Activated naive CD4-positive, alpha-beta T cell treated with anti-CD3 and anti-CD28 coated beads for 36 hours (primary cell): Measurements from ENCODE around the gene PANX3. TPM values are rescaled to one million over a fixed set of nuclear protein-coding genes. Genes with fewer than 3 reads are reported as not detected.

Experiments used
- CTCF ChIA-PET: fragments of 350-600 bp; sonication (Branson Sonifier 250); formaldehyde crosslinking; loops from one replicate; lab custom pipeline; 2021; ENCODE audit warnings: antibody characterized with exemption; lab: Charles Lee
- DNase-seq: peaks from one replicate; pipeline ENCODE4 v3.0.0-alpha.2; 2020
- H3K27ac Mint-ChIP-seq: one replicate; pipeline ENCODE4 v1.8.0; 2021; ENCODE audit warnings: mild to moderate bottlenecking, mixed read lengths
- H3K27me3 Mint-ChIP-seq: one replicate; pipeline ENCODE4 v1.8.0; 2021; ENCODE audit warnings: low read depth, mixed read lengths
- H3K36me3 Mint-ChIP-seq: one replicate; pipeline ENCODE4 v1.8.0; 2021; ENCODE audit warnings: low read depth, mixed read lengths
- H3K4me1 Mint-ChIP-seq: one replicate; pipeline ENCODE4 v1.8.0; 2021; ENCODE audit warnings: low read depth, mixed read lengths
- H3K4me3 Mint-ChIP-seq: one replicate; pipeline ENCODE4 v1.8.0; 2021; ENCODE audit warnings: mild to moderate bottlenecking, moderate library complexity, mixed read lengths
- H3K9me3 Mint-ChIP-seq: one replicate; pipeline ENCODE4 v1.8.0; 2021; ENCODE audit warnings: mixed read lengths
- intact Hi-C: fragments of 100-400 bp; cut with micrococcal nuclease; formaldehyde crosslinking; loops from one replicate; pipeline ENCODE4 v1.15.1; 2023
- total RNA-seq, 2 experiments: library from RNA; stranded (reverse); gene quantifications; one replicate each; pipeline ENCODE4 v1.2.3, GENCODE V29; 2021

PANX3 gene, protein sequence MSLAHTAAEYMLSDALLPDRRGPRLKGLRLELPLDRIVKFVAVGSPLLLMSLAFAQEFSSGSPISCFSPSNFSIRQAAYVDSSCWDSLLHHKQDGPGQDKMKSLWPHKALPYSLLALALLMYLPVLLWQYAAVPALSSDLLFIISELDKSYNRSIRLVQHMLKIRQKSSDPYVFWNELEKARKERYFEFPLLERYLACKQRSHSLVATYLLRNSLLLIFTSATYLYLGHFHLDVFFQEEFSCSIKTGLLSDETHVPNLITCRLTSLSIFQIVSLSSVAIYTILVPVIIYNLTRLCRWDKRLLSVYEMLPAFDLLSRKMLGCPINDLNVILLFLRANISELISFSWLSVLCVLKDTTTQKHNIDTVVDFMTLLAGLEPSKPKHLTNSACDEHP
- total RNA-seq: not detected

DNA sequence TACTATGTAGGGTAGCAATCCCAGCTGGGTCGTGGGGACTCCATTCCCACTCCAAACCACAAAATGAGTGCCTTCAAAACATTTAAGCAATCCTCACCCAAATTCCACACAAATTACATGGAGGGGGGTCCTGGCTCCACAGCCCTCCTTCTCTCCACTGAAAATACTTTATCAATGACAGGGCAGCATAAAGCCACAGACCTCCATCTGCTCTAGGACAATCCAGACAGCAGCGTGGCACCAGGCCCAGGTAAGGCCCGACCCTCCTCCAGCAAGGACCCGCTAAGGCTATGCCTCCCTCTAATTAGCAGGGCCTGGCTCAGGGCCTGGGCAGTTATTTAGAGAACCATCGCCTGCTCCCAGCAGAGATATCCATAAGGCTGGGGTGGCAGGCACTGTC lies at the start of gene PANX3:
Gene PANX3, plus strand, starts transcription at position 365 of the 400 bp plus-strand sequence. CDS start 129 bp downstream, outside the sequence.
- Mint-ChIP-seq H3K36me3 (no peaks in the 10 kb centered on the region), H3K9me3 (no peaks in the 10 kb centered on the region), H3K4me3 (no peak within 1 kb of the TSS), H3K4me1 (peaks cover 9% of the 10 kb centered on the region), H3K27me3 (peaks cover 3% of the 10 kb centered on the region), H3K27ac (no peak within 1 kb of the TSS)
- CTCF ChIA-PET: no interaction called here
- intact Hi-C loops: no loop called here
- no peak for DNase-seq

DNA sequence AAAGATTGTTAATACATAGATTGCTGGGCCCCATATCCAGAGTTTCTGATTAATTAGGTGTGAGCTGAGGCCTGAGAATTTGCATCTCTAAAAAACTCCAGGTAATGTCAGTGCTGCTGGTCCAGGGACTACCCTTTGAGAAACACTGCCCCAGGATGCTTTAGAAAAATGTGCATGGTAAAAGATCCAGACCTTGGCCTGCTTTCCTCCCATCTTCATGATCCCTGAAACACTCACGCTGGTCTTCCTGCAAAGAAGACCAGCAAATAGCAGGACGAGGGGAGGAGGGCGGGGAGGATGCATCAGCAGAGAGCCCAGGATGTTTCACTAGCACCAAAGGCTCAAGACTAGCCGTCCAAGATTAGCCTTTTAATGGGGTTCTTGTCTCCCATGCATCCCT lies 41.5 kb upstream of the PANX3 start, which contains the start of gene OR8A1:
Gene OR8A1, plus strand, starts transcription at position 301 of the 400 bp plus-strand sequence. CDS start 123 bp downstream, outside the sequence.
- Mint-ChIP-seq H3K4me1 (no peaks in the 10 kb centered on the region), H3K27ac (no peak within 1 kb of the TSS), H3K36me3 (no peaks in the 10 kb centered on the region), H3K9me3 (no peaks in the 10 kb centered on the region), H3K4me3 (no peak within 1 kb of the TSS), H3K27me3 (peaks cover 17% of the 10 kb centered on the region)
- DNase-seq: no peak
- intact Hi-C loops: no loop called here
- CTCF ChIA-PET: no interaction called here

DNA sequence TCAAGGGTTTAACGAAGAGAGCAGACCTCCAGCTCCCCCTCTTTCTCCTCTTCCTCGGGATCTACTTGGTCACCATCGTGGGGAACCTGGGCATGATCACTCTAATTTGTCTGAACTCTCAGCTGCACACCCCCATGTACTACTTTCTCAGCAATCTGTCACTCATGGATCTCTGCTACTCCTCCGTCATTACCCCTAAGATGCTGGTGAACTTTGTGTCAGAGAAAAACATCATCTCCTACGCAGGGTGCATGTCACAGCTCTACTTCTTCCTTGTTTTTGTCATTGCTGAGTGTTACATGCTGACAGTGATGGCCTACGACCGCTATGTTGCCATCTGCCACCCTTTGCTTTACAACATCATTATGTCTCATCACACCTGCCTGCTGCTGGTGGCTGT lies 41.1 kb upstream of the PANX3 start:
- H3K9me3 Mint-ChIP-seq: no peaks in the 10 kb centered on the region
- CTCF ChIA-PET: no interaction called here
- H3K27me3 Mint-ChIP-seq: peaks cover 17% of the 10 kb centered on the region
- no peak overlapping the region for H3K4me3 Mint-ChIP-seq
- DNase-seq: no peak
- H3K36me3 Mint-ChIP-seq: no peaks in the 10 kb centered on the region
- intact Hi-C loops: no loop called here
- no peak overlapping the region for H3K27ac Mint-ChIP-seq
- no peaks in the 10 kb centered on the region for H3K4me1 Mint-ChIP-seq

DNA sequence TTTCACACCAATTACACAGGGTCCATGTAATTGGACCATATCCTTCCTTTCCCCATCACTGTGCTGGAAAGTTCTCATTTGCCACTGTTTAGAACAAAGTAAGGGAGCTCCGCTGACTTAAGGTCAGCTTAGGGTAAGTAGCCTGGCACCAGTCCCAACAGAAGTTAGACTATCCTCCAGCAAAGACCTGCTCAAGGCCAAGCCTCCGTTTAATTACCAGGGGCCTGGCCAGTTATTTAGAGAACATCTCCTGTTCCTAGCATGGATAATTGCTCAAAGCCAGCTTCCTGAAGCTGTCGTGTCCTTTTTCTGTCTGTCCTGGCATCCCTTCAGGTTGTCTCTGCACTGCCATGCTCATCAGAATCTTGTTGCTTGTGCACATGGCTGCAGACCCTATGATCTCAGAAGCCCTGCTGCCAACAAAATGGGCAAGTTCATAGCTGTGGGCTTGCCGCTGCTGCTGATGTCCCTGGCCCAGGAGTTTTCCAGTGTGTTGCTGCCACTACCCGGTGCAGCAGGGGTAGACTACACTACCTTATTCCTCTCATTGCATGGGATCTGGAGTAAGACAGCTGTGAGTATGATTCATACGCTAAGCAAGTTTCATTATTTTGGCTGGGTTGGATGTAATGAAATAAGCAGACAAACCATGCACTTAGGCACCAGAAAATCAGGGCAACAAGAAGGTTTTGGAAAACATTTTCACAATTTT lies 33.4 kb upstream of the PANX3 start:
- H3K4me1 Mint-ChIP-seq: no peaks in the 10 kb centered on the region
- H3K27ac Mint-ChIP-seq: no peak overlapping the region
- intact Hi-C loops: no loop called here
- H3K9me3 Mint-ChIP-seq: no peaks in the 10 kb centered on the region
- CTCF ChIA-PET: interaction anchor here (0.9 to 1.0 kb wide), 2 partner anchors 166 to 177 kb away, joined by 3 to 4 read pairs; no protein-coding TSS in a partner anchor
- DNase-seq: no peak
- H3K27me3 Mint-ChIP-seq: peaks cover under 1% of the 10 kb centered on the region
- H3K4me3 Mint-ChIP-seq: no peak overlapping the region
- H3K36me3 Mint-ChIP-seq: no peaks in the 10 kb centered on the region

DNA sequence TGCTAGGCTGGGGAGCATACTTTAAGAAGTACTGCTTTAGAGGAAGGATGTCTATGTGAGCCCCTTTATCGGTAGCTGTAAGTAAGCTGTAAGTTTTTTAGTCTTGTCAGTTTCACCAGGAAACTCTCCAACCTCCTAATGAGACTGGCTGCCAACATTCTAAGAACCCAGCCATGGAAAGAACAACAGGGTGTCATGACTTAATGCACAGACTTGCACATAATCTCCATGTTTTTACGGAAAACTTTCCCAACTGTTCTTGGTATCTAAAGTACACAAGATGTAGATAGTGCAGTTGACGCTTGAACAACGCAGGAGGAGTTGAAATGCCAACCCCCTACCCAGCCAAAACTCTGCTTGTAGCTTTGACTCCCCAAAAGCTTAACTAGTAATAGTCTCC lies 32.5 kb upstream of the PANX3 start:
- no peak overlapping the region for H3K27ac Mint-ChIP-seq
- intact Hi-C loops: no loop called here
- H3K27me3 Mint-ChIP-seq: no peaks in the 10 kb centered on the region
- H3K36me3 Mint-ChIP-seq: no peaks in the 10 kb centered on the region
- CTCF ChIA-PET: interaction anchor here (0.9 kb wide), 1 partner anchor 177 kb away, joined by 4 read pairs; no protein-coding TSS in a partner anchor
- no peaks in the 10 kb centered on the region for H3K4me1 Mint-ChIP-seq
- no peak for DNase-seq
- no peaks in the 10 kb centered on the region for H3K9me3 Mint-ChIP-seq
- H3K4me3 Mint-ChIP-seq: no peak overlapping the region

DNA sequence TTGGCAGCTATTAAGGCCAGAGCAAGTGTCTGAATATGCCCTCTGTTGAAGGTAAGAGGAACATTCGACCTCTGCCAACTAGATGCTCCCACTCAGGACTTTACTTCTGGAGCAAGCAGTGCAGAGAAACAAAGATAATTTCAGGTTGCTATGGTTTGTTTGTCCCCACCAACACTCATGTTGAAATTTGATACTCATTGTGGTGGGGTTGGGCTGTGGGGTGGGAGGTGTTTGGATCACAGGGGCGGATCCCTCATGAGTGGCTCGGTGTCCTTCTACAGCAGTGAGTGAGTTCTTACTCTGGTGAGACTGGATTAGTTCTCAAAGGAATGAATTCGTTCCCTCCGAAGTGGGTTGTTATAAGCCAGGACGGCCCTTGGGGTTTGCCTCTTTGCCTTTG lies 29.4 kb upstream of the PANX3 start:
- no peak for DNase-seq

DNA sequence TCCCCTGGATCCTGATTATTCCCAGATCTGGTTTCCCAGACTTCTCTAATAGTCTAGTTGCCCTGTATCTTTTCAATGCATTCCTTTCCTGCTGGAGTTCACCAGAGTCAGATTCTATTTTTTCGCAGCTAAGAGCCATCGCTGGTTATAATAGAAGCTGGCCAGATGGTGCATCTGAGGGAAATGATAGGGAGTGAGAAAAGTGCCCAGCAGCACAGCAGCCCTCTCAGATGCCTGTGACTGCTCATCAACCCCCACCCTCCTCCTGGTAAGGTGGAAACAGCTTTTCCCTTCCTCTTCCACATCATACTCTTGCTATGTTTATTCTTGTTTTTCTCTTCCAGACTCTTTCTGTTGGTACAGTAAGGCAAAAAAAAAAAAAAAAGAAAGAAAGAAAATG lies 28.7 kb upstream of the PANX3 start:
- no peak for DNase-seq
- peaks cover 8% of the 10 kb centered on the region for H3K27me3 Mint-ChIP-seq
- H3K4me3 Mint-ChIP-seq: no peak overlapping the region
- CTCF ChIA-PET: interaction anchor here (2.2 kb wide), 1 partner anchor 166 kb away, joined by 10 read pairs; no protein-coding TSS in a partner anchor
- intact Hi-C loops: no loop called here
- no peaks in the 10 kb centered on the region for H3K36me3 Mint-ChIP-seq
- no peaks in the 10 kb centered on the region for H3K9me3 Mint-ChIP-seq
- H3K4me1 Mint-ChIP-seq: no peaks in the 10 kb centered on the region
- no peak overlapping the region for H3K27ac Mint-ChIP-seq

More for the DNA sequence above, 29.4 kb upstream of the PANX3 start:
- Mint-ChIP-seq H3K4me1 (no peaks in the 10 kb centered on the region), H3K27ac (no peak overlapping the region), H3K9me3 (no peaks in the 10 kb centered on the region), H3K36me3 (no peaks in the 10 kb centered on the region), H3K4me3 (no peak overlapping the region), H3K27me3 (peaks cover 3% of the 10 kb centered on the region)
- CTCF ChIA-PET: no interaction called here
- intact Hi-C loops: no loop called here

DNA sequence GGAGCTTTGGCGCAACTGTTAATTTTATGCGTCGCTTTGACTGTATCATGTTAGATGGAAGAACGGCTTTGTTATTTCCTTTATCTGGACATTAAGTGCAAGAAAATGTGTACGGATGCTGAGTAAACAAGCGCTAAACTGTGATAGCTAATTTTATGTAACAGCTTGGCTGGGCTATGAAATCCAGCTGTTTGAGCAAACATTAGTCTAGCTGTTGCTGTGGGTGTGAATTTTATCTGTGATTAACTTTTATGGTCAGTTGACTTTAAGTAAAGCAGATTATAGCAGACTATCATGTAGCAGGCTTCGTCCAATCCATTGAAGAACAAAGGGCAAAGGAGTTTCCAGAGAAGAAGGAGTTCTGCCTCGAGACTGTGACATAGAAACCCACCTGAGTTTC lies 27.4 kb upstream of the PANX3 start:
- H3K36me3 Mint-ChIP-seq: no peaks in the 10 kb centered on the region
- H3K4me1 Mint-ChIP-seq: no peaks in the 10 kb centered on the region
- H3K27ac Mint-ChIP-seq: no peak overlapping the region
- intact Hi-C loops: no loop called here
- no peak for DNase-seq
- no peaks in the 10 kb centered on the region for H3K9me3 Mint-ChIP-seq
- H3K27me3 Mint-ChIP-seq: peaks cover 14% of the 10 kb centered on the region
- CTCF ChIA-PET: interaction anchor here (1.0 to 2.9 kb wide), 4 partner anchors 10 to 512 kb away, joined by 3 to 16 read pairs (median 6); no protein-coding TSS in a partner anchor
- no peak overlapping the region for H3K4me3 Mint-ChIP-seq

DNA sequence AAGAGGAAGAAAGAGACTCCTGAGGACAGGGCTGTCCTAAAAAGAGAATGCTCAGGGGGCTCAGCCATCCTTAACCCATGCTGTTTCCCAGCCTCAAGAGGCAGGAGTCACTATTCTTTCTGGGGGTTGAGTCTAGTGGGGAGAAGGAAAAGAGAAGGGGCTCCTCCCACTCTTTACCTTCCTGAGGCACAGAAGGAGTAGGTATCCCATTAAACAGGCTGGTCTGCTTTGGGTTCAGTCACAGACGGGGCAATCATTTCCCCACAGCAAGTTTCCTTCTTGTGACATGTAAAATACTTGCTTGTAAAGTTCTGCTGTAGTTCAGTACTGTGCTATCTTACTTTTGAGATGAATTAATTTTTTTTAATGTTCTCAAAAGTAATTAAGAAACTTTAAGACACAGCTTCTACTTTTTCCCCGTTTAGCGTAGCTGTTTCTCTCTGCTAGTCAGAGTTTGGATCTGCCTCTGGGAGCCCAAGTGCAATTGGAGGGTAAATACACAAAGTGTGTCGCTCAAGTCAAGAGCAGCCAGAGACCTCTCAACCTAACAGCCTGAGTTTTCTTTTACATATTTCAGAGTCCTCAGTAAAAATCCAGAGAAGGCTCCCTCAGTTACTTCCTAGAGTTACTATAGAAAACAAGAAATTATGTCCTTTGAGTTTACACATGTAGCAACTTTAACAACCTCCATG lies 26.4 kb upstream of the PANX3 start:
- Mint-ChIP-seq H3K27ac (no peak overlapping the region), H3K4me3 (no peak overlapping the region), H3K9me3 (no peaks in the 10 kb centered on the region), H3K36me3 (no peaks in the 10 kb centered on the region), H3K27me3 (peaks cover 14% of the 10 kb centered on the region), H3K4me1 (no peaks in the 10 kb centered on the region)
- DNase-seq: no peak
- intact Hi-C loops: no loop called here
- CTCF ChIA-PET: interaction anchor here (0.8 to 2.9 kb wide), 7 partner anchors 10 to 513 kb away, joined by 3 to 17 read pairs (median 4); no protein-coding TSS in a partner anchor

DNA sequence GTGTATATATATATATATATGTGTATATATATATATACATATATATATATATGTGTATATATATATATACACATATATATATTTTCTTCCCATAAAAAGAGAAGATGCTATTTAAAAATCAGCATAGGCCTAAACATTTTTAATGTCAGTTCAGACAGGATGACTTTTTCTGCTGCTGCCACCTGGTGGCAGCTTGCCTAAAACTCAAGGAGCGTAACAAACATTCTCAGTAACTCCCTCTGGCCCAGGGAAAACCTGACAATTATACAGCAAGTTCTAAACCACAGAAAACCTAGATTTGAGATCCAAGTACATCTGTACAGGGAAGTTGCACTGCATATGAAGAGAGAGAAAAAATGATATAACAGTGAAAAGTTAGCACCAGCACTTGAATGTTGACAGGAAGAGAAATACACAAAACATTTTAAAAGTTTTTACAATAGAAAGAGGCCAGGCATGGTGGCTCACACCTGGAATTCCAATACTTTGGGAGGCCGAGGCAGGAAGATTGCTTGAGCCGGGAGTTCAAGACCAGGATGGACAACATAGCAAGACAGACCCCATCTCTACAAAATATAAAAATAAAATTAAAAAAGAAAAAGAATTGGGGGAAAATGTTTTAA lies 24.9 kb upstream of the PANX3 start:
- no peaks in the 10 kb centered on the region for H3K36me3 Mint-ChIP-seq
- peaks cover 14% of the 10 kb centered on the region for H3K27me3 Mint-ChIP-seq
- H3K27ac Mint-ChIP-seq: no peak overlapping the region
- H3K9me3 Mint-ChIP-seq: no peaks in the 10 kb centered on the region
- no peaks in the 10 kb centered on the region for H3K4me1 Mint-ChIP-seq
- intact Hi-C loops: loop anchor here (1.0 kb wide), 2 partner anchors 171 to 184 kb away; no protein-coding TSS in a partner anchor
- no peak overlapping the region for H3K4me3 Mint-ChIP-seq
- CTCF ChIA-PET: interaction anchor here (0.7 to 2.9 kb wide), 7 partner anchors 8 to 364 kb away, joined by 3 to 17 read pairs (median 6); no protein-coding TSS in a partner anchor
- DNase-seq: peak; percentile 70

DNA sequence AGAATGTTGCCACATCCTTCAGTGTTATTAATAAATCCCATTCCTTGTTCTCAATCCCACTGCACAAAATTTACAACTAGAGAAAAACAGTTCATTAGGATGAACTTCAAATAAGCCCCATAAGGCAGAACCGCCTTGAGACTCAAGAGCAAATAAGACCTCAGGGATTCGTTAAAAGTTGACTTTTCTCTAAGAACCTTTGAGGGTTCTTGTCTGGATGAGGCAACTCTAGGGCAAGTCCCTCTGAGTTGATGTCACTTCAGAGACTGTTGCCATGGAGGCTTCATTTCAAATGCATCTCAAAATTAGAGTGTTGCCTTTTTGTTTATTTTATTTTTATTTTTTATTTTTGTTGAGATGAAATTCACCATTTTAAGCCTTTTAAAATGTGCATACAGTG lies 19.8 kb upstream of the PANX3 start:
- H3K27me3 Mint-ChIP-seq: peaks cover 15% of the 10 kb centered on the region
- H3K27ac Mint-ChIP-seq: no peak overlapping the region
- H3K4me1 Mint-ChIP-seq: no peaks in the 10 kb centered on the region
- H3K9me3 Mint-ChIP-seq: no peaks in the 10 kb centered on the region
- no peak for DNase-seq
- H3K36me3 Mint-ChIP-seq: no peaks in the 10 kb centered on the region
- no peak overlapping the region for H3K4me3 Mint-ChIP-seq
- CTCF ChIA-PET: no interaction called here
- intact Hi-C loops: loop anchor here (2.0 kb wide), 1 partner anchor 521 kb away; no protein-coding TSS in a partner anchor
